Measurements from ENCODE around the gene PTBP1. TPM values are rescaled to one million over a fixed set of nuclear protein-coding genes. Genes with fewer than 3 reads are reported as not detected.

The PTBP1 gene
- total and polyA plus RNA-seq, 4 donors = 72.9 to 147 (median 87.3) TPM

- peaks cover 23 to 51% (median 41%) of the 10 kb centered on the region in 4 donors for H3K36me3 ChIP-seq (ENCODE audit: control insufficient read depth in 4 of 4, insufficient read depth in 3 of 4, low read depth in 1 of 4, low read length in 3 of 4)
- no peak overlapping the region for H3K4me3 ChIP-seq (ENCODE audit: low read depth in 1 of 3, low read length in 3 of 3)
- no peak for DNase-seq (ENCODE audit: low spot score)
- WGBS = 85% methylated on average over 17 of the region's 17 CpGs
- H3K27ac ChIP-seq (ENCODE audit: low read depth in 1 of 2, low read length in 2 of 2) = peak overlapping the region in 1 of 2 donors; percentile 7
- H3K27me3 ChIP-seq (ENCODE audit: control insufficient read depth in 4 of 4, insufficient read depth in 4 of 4, low read length in 3 of 4) = no peaks in the 10 kb centered on the region
- no peak overlapping the region for H3K9ac ChIP-seq (ENCODE audit: low read depth in 1 of 2, low read length in 2 of 2)
- H3K9me3 ChIP-seq (ENCODE audit: control insufficient read depth in 4 of 4, low read length in 3 of 4) = no peaks in the 10 kb centered on the region
- TF ChIP-seq FOXA2 (IDR thresholded peaks at IDR 0.05) (no peak), HNF4G (IDR thresholded peaks at IDR 0.05) (no peak), TAF1 (conservative IDR thresholded peaks at IDR 0.05) (no peak), RAD21 (IDR thresholded peaks at IDR 0.05) (no peak), FOXA1 (IDR thresholded peaks at IDR 0.05) (no peak), REST (IDR thresholded peaks at IDR 0.05) (no peak)
- H3K4me1 ChIP-seq (ENCODE audit: control insufficient read depth in 4 of 4, insufficient read depth in 4 of 4, low read length in 3 of 4) = peaks cover 11 to 44% (median 36%) of the 10 kb centered on the region in 4 donors
These were observed 5.9 kb downstream of the PTBP1 start for GRCh38 chr19:803099-803561.

GRCh38 chr19:803686-804418 is 6.6 kb downstream of the PTBP1 start:
- Histone ChIP-seq H3K4me3 (ENCODE audit: low read depth in 1 of 3, low read length in 3 of 3) (no peak overlapping the region), H3K9ac (ENCODE audit: low read depth in 1 of 2, low read length in 2 of 2) (no peak overlapping the region), H3K4me1 (ENCODE audit: control insufficient read depth in 4 of 4, insufficient read depth in 4 of 4, low read length in 3 of 4) (peaks cover 11 to 41% (median 34%) of the 10 kb centered on the region in 4 donors), H3K27me3 (ENCODE audit: control insufficient read depth in 4 of 4, insufficient read depth in 4 of 4, low read length in 3 of 4) (no peaks in the 10 kb centered on the region), H3K36me3 (ENCODE audit: control insufficient read depth in 4 of 4, insufficient read depth in 3 of 4, low read depth in 1 of 4, low read length in 3 of 4) (peaks cover 24 to 53% (median 43%) of the 10 kb centered on the region in 4 donors), H3K27ac (ENCODE audit: low read depth in 1 of 2, low read length in 2 of 2) (no peak overlapping the region), H3K9me3 (ENCODE audit: control insufficient read depth in 4 of 4, low read length in 3 of 4) (no peaks in the 10 kb centered on the region)
- WGBS = 83% methylated on average over 31 of the region's 31 CpGs
- no peak for DNase-seq (ENCODE audit: low spot score)
- TF ChIP-seq GABPA (IDR thresholded peaks at IDR 0.05 in 1 of 2, conservative IDR thresholded peaks at IDR 0.05 in 1 of 2) (no peak), NR2F2 (IDR thresholded peaks at IDR 0.05) (peak; percentile 68)

- no peak overlapping the region for H3K4me3 ChIP-seq (ENCODE audit: low read depth in 1 of 3, low read length in 3 of 3)
- peaks cover 30 to 55% (median 49%) of the 10 kb centered on the region in 4 donors for H3K36me3 ChIP-seq (ENCODE audit: control insufficient read depth in 4 of 4, insufficient read depth in 3 of 4, low read depth in 1 of 4, low read length in 3 of 4)
- no peak for DNase-seq (ENCODE audit: low spot score)
- H3K27me3 ChIP-seq (ENCODE audit: control insufficient read depth in 4 of 4, insufficient read depth in 4 of 4, low read length in 3 of 4) = no peaks in the 10 kb centered on the region
- H3K27ac ChIP-seq (ENCODE audit: low read depth in 1 of 2, low read length in 2 of 2) = no peak overlapping the region
- H3K9ac ChIP-seq (ENCODE audit: low read depth in 1 of 2, low read length in 2 of 2) = no peak overlapping the region
- WGBS = 95% methylated on average over 53 of the region's 53 CpGs
- peaks cover 11 to 34% (median 28%) of the 10 kb centered on the region in 4 donors for H3K4me1 ChIP-seq (ENCODE audit: control insufficient read depth in 4 of 4, insufficient read depth in 4 of 4, low read length in 3 of 4)
- H3K9me3 ChIP-seq (ENCODE audit: control insufficient read depth in 4 of 4, low read length in 3 of 4) = no peaks in the 10 kb centered on the region
- TF ChIP-seq SP1 (IDR thresholded peaks at IDR 0.05) = no peak
- TF ChIP-seq TAF1 (conservative IDR thresholded peaks at IDR 0.05) = no peak
- TF ChIP-seq HNF4A (conservative IDR thresholded peaks at IDR 0.05) = no peak
- TF ChIP-seq ZBTB33 (IDR thresholded peaks at IDR 0.05) = no peak
- TF ChIP-seq CTCF (IDR thresholded peaks at IDR 0.05; ENCODE audit: low read depth, low read length, missing input control) = no peak
- no peak for TF ChIP-seq GABPA (IDR thresholded peaks at IDR 0.05 in 1 of 2, conservative IDR thresholded peaks at IDR 0.05 in 1 of 2)
- TF ChIP-seq ATF3 (IDR thresholded peaks at IDR 0.05) = no peak
- TF ChIP-seq HNF4G (IDR thresholded peaks at IDR 0.05) = no peak
- TF ChIP-seq RAD21 (IDR thresholded peaks at IDR 0.05) = no peak
- TF ChIP-seq JUND (IDR thresholded peaks at IDR 0.05) = no peak
- TF ChIP-seq RXRA (IDR thresholded peaks at IDR 0.05) = no peak
- no peak for TF ChIP-seq NR2F2 (IDR thresholded peaks at IDR 0.05)
- no peak for TF ChIP-seq FOXA1 (IDR thresholded peaks at IDR 0.05)
- no peak for TF ChIP-seq EGR1 (IDR thresholded peaks at IDR 0.05; ENCODE audit: low read depth in 2 of 2)
- no peak for TF ChIP-seq YY1 (IDR thresholded peaks at IDR 0.05)
These were observed 7.3 kb downstream of the PTBP1 start for GRCh38 chr19:804419-805165.

Measured in liver (tissue), 9 donors.